Mucosa of stomach (tissue), 1 donor: ENCODE measurements around the gene SYCP2.

ENCODE experiments used
- H3K27me3 ChIP-seq: one replicate; pipeline ENCODE4 v1.7.0; 2013; ENCODE audit warnings: mild to moderate bottlenecking, low read length; ENCODE audit not compliant: control insufficient read depth, insufficient read depth
- H3K36me3 ChIP-seq: one replicate; pipeline ENCODE4 v1.7.0; 2013; ENCODE audit warnings: low read length; ENCODE audit not compliant: control insufficient read depth, insufficient read depth
- H3K4me1 ChIP-seq: one replicate; pipeline ENCODE4 v1.7.0; 2013; ENCODE audit warnings: mild to moderate bottlenecking, low read length; ENCODE audit not compliant: control insufficient read depth, insufficient read depth
- H3K4me3 ChIP-seq: one replicate; pipeline ENCODE4 v1.7.0; 2013; ENCODE audit warnings: low read length
- H3K9ac ChIP-seq: one replicate; pipeline ENCODE4 v1.7.0; 2013; ENCODE audit warnings: mild to moderate bottlenecking, low read length, moderate library complexity
- H3K9me3 ChIP-seq: one replicate; pipeline ENCODE4 v1.7.0; 2013; ENCODE audit warnings: mild to moderate bottlenecking, low read length, moderate library complexity; ENCODE audit not compliant: control insufficient read depth
- donor health status: Pancreatic carcinoma.

The SYCP2 gene

GRCh38 chr20:59830665-59831023 is 102.8 kb downstream of the SYCP2 start:
- no peaks in the 10 kb centered on the region for H3K9me3 ChIP-seq
- H3K4me1 ChIP-seq = no peaks in the 10 kb centered on the region
- no peaks in the 10 kb centered on the region for H3K27me3 ChIP-seq
- no peaks in the 10 kb centered on the region for H3K36me3 ChIP-seq
- H3K9ac ChIP-seq = no peak overlapping the region
- H3K4me3 ChIP-seq = no peak overlapping the region

GRCh38 chr20:59829786-59830664 is 103.4 kb downstream of the SYCP2 start:
- Histone ChIP-seq H3K9me3 (no peaks in the 10 kb centered on the region), H3K9ac (no peak overlapping the region), H3K36me3 (no peaks in the 10 kb centered on the region), H3K4me3 (no peak overlapping the region), H3K27me3 (no peaks in the 10 kb centered on the region), H3K4me1 (no peaks in the 10 kb centered on the region)

GRCh38 chr20:59829054-59829785 is 104.2 kb downstream of the SYCP2 start:
- H3K4me1 ChIP-seq = no peaks in the 10 kb centered on the region
- H3K9ac ChIP-seq = no peak overlapping the region
- H3K27me3 ChIP-seq = no peaks in the 10 kb centered on the region
- no peak overlapping the region for H3K4me3 ChIP-seq
- H3K36me3 ChIP-seq = no peaks in the 10 kb centered on the region
- H3K9me3 ChIP-seq = no peaks in the 10 kb centered on the region

- no peaks in the 10 kb centered on the region for H3K4me1 ChIP-seq
- H3K27me3 ChIP-seq = no peaks in the 10 kb centered on the region
- H3K4me3 ChIP-seq = no peak overlapping the region
- H3K36me3 ChIP-seq = no peaks in the 10 kb centered on the region
- no peaks in the 10 kb centered on the region for H3K9me3 ChIP-seq
- no peak overlapping the region for H3K9ac ChIP-seq
Measured at GRCh38 chr20:59828125-59829053, 105.0 kb downstream of the SYCP2 start.

- Histone ChIP-seq H3K9me3 (no peaks in the 10 kb centered on the region), H3K4me3 (no peak overlapping the region), H3K27me3 (no peaks in the 10 kb centered on the region), H3K9ac (no peak overlapping the region), H3K36me3 (no peaks in the 10 kb centered on the region), H3K4me1 (no peaks in the 10 kb centered on the region)
Measured at GRCh38 chr20:59827138-59828056, 106.0 kb downstream of the SYCP2 start.

GRCh38 chr20:59825944-59826759 is 107.3 kb downstream of the SYCP2 start:
- H3K27me3 ChIP-seq = no peaks in the 10 kb centered on the region
- H3K9me3 ChIP-seq = no peaks in the 10 kb centered on the region
- H3K4me1 ChIP-seq = no peaks in the 10 kb centered on the region
- H3K36me3 ChIP-seq = no peaks in the 10 kb centered on the region
- H3K9ac ChIP-seq = no peak overlapping the region
- H3K4me3 ChIP-seq = no peak overlapping the region

GRCh38 chr20:59825563-59825920 is 107.9 kb downstream of the SYCP2 start:
- no peak overlapping the region for H3K9ac ChIP-seq
- no peak overlapping the region for H3K4me3 ChIP-seq
- H3K27me3 ChIP-seq = no peaks in the 10 kb centered on the region
- no peaks in the 10 kb centered on the region for H3K36me3 ChIP-seq
- no peaks in the 10 kb centered on the region for H3K9me3 ChIP-seq
- no peaks in the 10 kb centered on the region for H3K4me1 ChIP-seq

- H3K9me3 ChIP-seq = no peaks in the 10 kb centered on the region
- H3K4me1 ChIP-seq = no peaks in the 10 kb centered on the region
- H3K27me3 ChIP-seq = no peaks in the 10 kb centered on the region
- H3K4me3 ChIP-seq = no peak overlapping the region
- H3K36me3 ChIP-seq = no peaks in the 10 kb centered on the region
- H3K9ac ChIP-seq = no peak overlapping the region
Measured at GRCh38 chr20:59824711-59825562, 108.5 kb downstream of the SYCP2 start.

GRCh38 chr20:59823491-59824259 is 109.8 kb downstream of the SYCP2 start:
- no peak overlapping the region for H3K9ac ChIP-seq
- H3K36me3 ChIP-seq = no peaks in the 10 kb centered on the region
- no peaks in the 10 kb centered on the region for H3K4me1 ChIP-seq
- H3K27me3 ChIP-seq = no peaks in the 10 kb centered on the region
- H3K4me3 ChIP-seq = no peak overlapping the region
- H3K9me3 ChIP-seq = no peaks in the 10 kb centered on the region
